Fibroblast of the aortic adventitia (primary cell): ENCODE measurements around the gene CSPG4. TPM values are rescaled to one million over a fixed set of nuclear protein-coding genes. Genes with fewer than 3 reads are reported as not detected.
"Not testable (repeated sequence)": the region's sequence is repeated elsewhere in the genome, so short reads cannot be mapped to it uniquely, and the experiment has no call there.

Experiments used
- DNase-seq: peaks from one replicate; pipeline ENCODE4 v3.0.0-alpha.2; 2010; ENCODE audit warnings: low read depth
- H3K4me3 ChIP-seq: 2 replicates; pipeline ENCODE4 v1.5.1; 2011; ENCODE audit warnings: low read depth, mild to moderate bottlenecking, control low read depth, low read length, moderate library complexity
- CTCF ChIP-seq: IDR thresholded peaks from 2 replicates; pipeline ENCODE4 v1.5.1; 2011; ENCODE audit warnings: mild to moderate bottlenecking, low read length, control low read depth, inconsistent platforms; ENCODE audit not compliant: insufficient read depth
- total RNA-seq: library from RNA; depleted of rRNA; stranded (reverse); fragments of >200 nt; gene quantifications from 2 replicates; pipeline ENCODE4 v1.2.3, GENCODE V29; 2012; ENCODE audit warnings: low replicate concordance

CSPG4 gene
- total RNA-seq, 1 donor = 27.8 TPM

GRCh38 chr15:75723171-75723846 is 10.7 kb upstream of the CSPG4 start:
- no peak for TF ChIP-seq CTCF
- DNase-seq = no peak
- no peak overlapping the region for H3K4me3 ChIP-seq

GRCh38 chr15:75721923-75722870 is 9.5 kb upstream of the CSPG4 start:
- no peak for TF ChIP-seq CTCF
- H3K4me3 ChIP-seq = no peak overlapping the region
- no peak for DNase-seq

GRCh38 chr15:75721480-75721922 is 8.9 kb upstream of the CSPG4 start:
- no peak for DNase-seq
- no peak overlapping the region for H3K4me3 ChIP-seq
- no peak for TF ChIP-seq CTCF

GRCh38 chr15:75720787-75721479 is 8.3 kb upstream of the CSPG4 start:
- no peak for DNase-seq
- H3K4me3 ChIP-seq = no peak overlapping the region
- TF ChIP-seq CTCF = no peak

GRCh38 chr15:75720297-75720696 is 7.6 kb upstream of the CSPG4 start:
- TF ChIP-seq CTCF = no peak
- no peak for DNase-seq
- H3K4me3 ChIP-seq = no peak overlapping the region

- no peak for TF ChIP-seq CTCF
- H3K4me3 ChIP-seq = no peak overlapping the region
- DNase-seq = peak; percentile 65
Observed at GRCh38 chr15:75718328-75718727, 5.7 kb upstream of the CSPG4 start.

GRCh38 chr15:75717001-75717400 is 4.4 kb upstream of the CSPG4 start:
- DNase-seq, H3K4me3 ChIP-seq: not testable (repeated sequence)

GRCh38 chr15:75716249-75716950 is 3.8 kb upstream of the CSPG4 start:
- not testable (repeated sequence) for H3K4me3 ChIP-seq, DNase-seq

- DNase-seq, H3K4me3 ChIP-seq: not testable (repeated sequence)
Observed at GRCh38 chr15:75715312-75715832, 2.7 kb upstream of the CSPG4 start.
